HG03378 (cell line): ENCODE measurements around the gene PXT1.

Source experiments
- ATAC-seq: cut with Tn5 transposase; IDR thresholded peaks from one replicate; pipeline ENCODE4 v1.9.1; 2021; ENCODE audit warnings: mild to moderate bottlenecking, moderate library complexity; ENCODE audit not compliant: unreplicated experiment

PXT1 gene

GRCh38 chr6:36350082-36350481, 92.6 kb downstream of the PXT1 start:
- no peak for ATAC-seq

DNA sequence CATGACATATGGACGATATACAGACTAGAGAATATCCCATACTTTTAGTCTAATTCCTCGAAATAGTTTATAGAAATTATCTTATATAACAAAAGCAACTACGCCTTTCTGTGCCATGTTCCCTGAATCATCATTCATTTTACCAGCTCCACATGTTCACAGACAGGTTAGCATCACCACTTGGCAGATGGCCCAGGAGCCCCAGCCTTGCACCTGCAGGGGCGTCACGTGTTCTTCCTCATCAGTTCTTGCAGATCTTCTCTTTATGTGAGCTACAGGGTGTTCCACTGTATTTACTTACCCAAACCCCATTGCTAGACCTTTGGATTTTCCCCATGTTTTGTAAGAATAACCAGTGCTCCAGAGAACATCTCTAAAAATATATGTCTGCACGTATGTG, 93.4 kb downstream of the PXT1 start:
- ATAC-seq, result no peak

GRCh38 chr6:36347621-36348020, 95.0 kb downstream of the PXT1 start:
- ATAC-seq, result no peak

DNA sequence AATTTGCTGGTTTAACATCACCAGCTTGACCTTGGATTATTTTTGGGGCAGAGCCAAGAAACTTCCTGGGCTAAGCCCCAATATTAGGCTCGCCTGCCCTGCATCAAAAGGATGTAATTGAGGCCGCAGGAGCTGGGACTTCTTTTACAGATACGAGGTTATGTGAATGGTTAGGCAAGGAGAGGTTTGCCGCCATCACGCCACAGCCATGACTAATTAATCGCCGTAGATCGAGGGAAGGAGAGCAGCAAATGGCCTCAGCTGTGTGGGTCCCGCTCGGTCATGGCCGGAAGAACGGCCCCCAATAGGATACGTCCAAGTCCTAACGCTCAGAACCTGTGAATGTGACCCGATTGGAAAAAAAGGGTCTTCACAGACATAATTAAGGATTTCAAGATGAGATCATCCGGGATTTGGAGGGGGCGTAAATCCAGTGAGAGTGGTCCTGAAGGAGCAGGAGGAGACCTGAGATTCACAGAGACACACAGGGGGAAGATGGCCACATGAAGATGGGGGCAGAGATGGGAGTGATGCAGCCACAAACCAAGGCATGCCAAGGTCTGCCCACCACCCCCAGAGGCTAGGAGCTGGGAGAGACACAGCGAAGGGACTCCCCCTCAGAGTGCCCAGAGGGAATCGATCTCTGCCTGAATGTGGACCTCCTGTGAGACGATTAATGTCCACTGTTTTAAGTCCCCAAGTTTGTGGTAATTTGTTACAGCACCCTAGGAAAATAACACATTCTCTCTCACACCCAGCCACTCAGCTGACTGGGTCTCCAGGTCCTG, 96.0 kb downstream of the PXT1 start:
- ATAC-seq, result no peak

GRCh38 chr6:36345681-36346466, 96.8 kb downstream of the PXT1 start:
- ATAC-seq, result no peak

GRCh38 chr6:36343109-36343680, 99.5 kb downstream of the PXT1 start:
- ATAC-seq, result no peak

GRCh38 chr6:36340618-36341454, 101.8 kb downstream of the PXT1 start:
- no peak for ATAC-seq
